Peyer's patch (tissue), 4 donors: ENCODE results near the gene ORM1. TPM values are rescaled to one million over a fixed set of nuclear protein-coding genes. Genes with fewer than 3 reads are reported as not detected.

Experiments
- DNase-seq, 3 donors: peaks; one replicate each; pipeline ENCODE4 v3.0.0-alpha.2; 2017 to 2019
- H3K27ac ChIP-seq, 4 donors: fragments of 200-600 bp; sonication (generic); one replicate each; pipeline ENCODE4 v1.5.1; 2016 to 2019
- H3K27me3 ChIP-seq, 2 donors: fragments of 200-600 bp; sonication (generic); one replicate each; pipeline ENCODE4 v1.5.1; 2019
- H3K36me3 ChIP-seq, 3 donors: fragments of 200-600 bp; sonication (generic); one replicate each; pipeline ENCODE4 v1.5.1; 2016 to 2019
- H3K4me1 ChIP-seq, 4 donors: fragments of 200-600 bp; sonication (generic); one replicate each; pipeline ENCODE4 v1.5.1; 2016 to 2019
- H3K4me3 ChIP-seq, 4 donors: fragments of 200-600 bp; sonication (generic); 1 replicate in 3 of 4; 2 replicates in 1 of 4; pipeline ENCODE4 v1.5.1; 2016 to 2019; ENCODE audit warnings: mild to moderate bottlenecking in 1 of 4
- H3K9me3 ChIP-seq, 4 donors: fragments of 200-600 bp; sonication (generic); one replicate each; pipeline ENCODE4 v1.5.1; 2016 to 2019; ENCODE audit warnings: mild to moderate bottlenecking in 1 of 4
- CTCF ChIP-seq, 6 experiments: fragments of 450-650 bp in 4 of 6; fragments of 200-600 bp in 2 of 6; sonication (generic) in 1 of 6; IDR thresholded peaks; one replicate each; pipeline ENCODE4 v1.5.1; 2017 to 2019; ENCODE audit warnings: antibody characterized with exemption in 6 of 6, mild to moderate bottlenecking in 3 of 6, moderate library complexity in 1 of 6
- POLR2A ChIP-seq, 2 donors: fragments of 450-650 bp; IDR thresholded peaks; one replicate each; pipeline ENCODE4 v1.5.1; 2017; ENCODE audit warnings: antibody characterized with exemption in 2 of 2, mild to moderate bottlenecking in 2 of 2, moderate library complexity in 2 of 2
- total RNA-seq, 4 donors: library from RNA; depleted of rRNA; stranded (reverse); fragments of >200 nt; gene quantifications; one replicate each; pipeline ENCODE4 v1.1.0, GENCODE V29; 2016

Gene ORM1
- total RNA-seq, 4 donors from 2014 or later = not detected

DNA sequence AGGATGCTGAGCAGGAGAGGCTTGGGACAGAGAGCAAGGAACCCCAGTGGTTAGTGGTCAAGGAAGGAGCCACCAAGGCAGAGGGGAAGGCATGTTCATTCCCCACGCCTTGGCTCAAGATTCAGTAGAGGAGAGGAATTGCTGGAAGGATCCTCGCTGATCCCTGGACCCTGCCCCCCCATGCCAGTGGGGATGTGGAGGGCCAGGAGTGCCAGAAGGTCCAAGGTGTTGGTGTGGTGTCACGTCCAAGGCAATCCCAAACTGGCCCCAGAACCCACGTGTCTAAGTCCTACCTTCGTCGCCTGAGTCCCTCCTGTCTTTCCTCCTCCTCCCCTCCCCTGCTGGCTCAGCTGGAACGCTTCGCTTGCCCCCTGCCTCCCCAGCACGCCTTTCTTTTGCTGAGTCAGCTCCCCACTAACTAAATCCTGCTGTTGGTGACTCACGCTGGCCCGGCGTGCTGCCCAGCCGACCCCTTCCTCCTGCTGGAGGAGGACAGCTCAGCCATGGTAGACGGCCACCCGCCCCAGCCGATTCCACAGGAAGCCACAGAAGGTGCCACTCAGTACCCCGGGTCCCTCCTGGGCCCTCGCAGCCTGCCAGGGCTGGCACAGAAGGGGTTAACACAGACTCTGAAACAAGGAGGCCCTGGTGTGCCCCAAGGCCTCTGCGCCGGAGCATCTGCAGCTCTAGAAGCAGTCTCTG lies 37.6 kb upstream of the ORM1 start:
- no peak overlapping the region for H3K27ac ChIP-seq

DNA sequence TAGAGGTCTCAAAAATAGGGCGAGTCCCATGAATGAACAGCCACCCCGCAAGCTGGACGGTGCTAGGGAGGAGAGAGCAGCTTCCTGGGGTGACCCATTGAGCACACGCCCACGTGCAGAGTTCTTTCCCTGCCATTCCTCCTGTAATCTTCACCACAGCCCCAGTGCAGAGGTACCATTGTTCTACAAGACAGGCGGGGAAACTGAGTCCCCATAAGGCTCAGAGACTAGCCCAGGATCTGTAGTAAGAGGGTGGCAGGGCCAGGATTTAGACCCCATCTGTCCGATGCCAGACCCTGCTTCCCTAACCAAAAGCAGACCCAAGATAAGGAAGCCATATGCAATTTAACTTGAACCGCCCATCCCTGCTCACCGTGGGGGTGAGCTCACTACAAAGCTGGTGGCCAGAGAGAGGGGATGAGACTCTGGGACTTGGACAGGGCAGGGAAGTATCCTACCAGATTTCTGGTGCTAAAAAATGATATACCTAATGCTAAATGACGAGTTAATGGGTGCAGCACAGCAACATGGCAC lies 36.7 kb upstream of the ORM1 start:
- TF ChIP-seq CTCF (IDR thresholded peaks at IDR 0.05) (no peak), POLR2A (IDR thresholded peaks at IDR 0.05) (no peak)
- Histone ChIP-seq H3K4me1 (no peaks in the 10 kb centered on the region), H3K36me3 (no peaks in the 10 kb centered on the region), H3K27ac (no peak overlapping the region), H3K27me3 (no peaks in the 10 kb centered on the region), H3K9me3 (no peaks in the 10 kb centered on the region), H3K4me3 (no peak overlapping the region)
- peak in 1 of 3 donors; percentile 16 for DNase-seq

More for the DNA sequence above, 37.6 kb upstream of the ORM1 start:
- Histone ChIP-seq H3K4me1 (no peaks in the 10 kb centered on the region), H3K9me3 (no peaks in the 10 kb centered on the region), H3K27me3 (no peaks in the 10 kb centered on the region), H3K4me3 (no peak overlapping the region), H3K36me3 (no peaks in the 10 kb centered on the region)
- peak in 1 of 3 donors; percentile 37 for DNase-seq
- TF ChIP-seq CTCF (IDR thresholded peaks at IDR 0.05) (no peak), POLR2A (IDR thresholded peaks at IDR 0.05) (no peak)

DNA sequence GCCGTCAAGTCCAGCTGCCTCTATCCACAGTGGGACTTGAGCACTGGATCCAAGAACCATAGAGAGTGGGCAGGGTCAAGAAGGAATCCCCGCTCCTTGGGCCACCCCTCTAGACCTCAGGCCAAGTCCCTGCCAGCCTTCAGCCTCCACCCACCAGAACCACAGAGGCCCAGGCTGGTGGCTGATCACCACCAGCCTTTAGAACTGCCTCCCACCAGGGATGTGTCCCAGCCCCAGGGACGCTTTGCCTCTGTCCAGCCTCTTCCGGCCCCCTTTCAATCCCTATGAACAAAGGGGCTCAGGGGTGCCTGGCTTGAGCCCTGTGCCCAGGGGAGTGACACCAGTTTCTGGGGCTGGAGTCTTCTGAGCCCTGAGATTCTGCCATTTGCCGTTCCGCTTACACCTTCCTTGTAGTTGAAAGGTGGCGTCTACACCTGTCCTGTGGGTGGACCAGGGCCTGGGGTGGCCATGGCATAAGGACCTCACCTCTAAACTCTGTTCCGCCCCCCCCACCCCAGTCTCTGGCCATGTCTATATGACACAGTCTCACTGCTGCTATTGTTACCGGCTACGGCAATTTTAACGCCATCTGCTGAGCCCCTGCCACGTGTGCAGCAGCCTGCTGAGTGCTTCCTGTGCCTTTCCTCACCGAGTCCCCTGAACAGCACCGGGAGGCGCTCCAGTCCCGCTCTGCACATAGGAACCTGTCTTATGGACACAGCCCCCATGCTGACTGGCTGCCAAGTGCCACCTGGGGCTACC lies 35.7 kb upstream of the ORM1 start:
- DNase-seq = peak in 2 of 3 donors; percentile 28 to 33
- Histone ChIP-seq H3K27me3 (no peaks in the 10 kb centered on the region), H3K4me1 (no peaks in the 10 kb centered on the region), H3K36me3 (no peaks in the 10 kb centered on the region), H3K27ac (no peak overlapping the region), H3K4me3 (no peak overlapping the region), H3K9me3 (no peaks in the 10 kb centered on the region)
- TF ChIP-seq POLR2A (IDR thresholded peaks at IDR 0.05) (no peak), CTCF (IDR thresholded peaks at IDR 0.05) (no peak)

DNA sequence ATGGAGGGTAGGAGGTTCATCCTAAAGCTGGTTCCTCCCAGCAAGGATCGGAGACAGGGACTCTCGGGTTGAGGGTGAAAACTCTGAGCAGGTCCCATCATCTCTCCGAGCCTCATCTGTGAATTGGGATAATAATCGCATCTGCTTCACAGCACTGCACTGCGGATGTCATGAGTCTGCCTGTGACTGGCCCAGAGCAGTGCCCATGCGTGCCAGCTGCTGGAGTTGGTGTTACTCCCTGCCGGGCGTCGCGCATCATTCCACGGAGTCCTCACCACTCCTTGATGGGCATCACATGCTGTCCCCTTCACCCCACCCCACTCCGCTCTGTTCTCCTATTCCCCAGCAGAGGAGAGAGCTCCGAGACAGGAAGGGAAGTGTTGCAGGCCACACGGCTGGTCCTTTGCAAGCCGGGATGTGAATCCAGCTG lies 35.1 kb upstream of the ORM1 start:
- no peaks in the 10 kb centered on the region for H3K36me3 ChIP-seq
- H3K27me3 ChIP-seq = no peaks in the 10 kb centered on the region
- TF ChIP-seq CTCF (IDR thresholded peaks at IDR 0.05) (no peak), POLR2A (IDR thresholded peaks at IDR 0.05) (no peak)
- no peaks in the 10 kb centered on the region for H3K9me3 ChIP-seq
- H3K4me1 ChIP-seq = no peaks in the 10 kb centered on the region
- H3K27ac ChIP-seq = no peak overlapping the region
- no peak overlapping the region for H3K4me3 ChIP-seq
- peak in 2 of 3 donors; percentile 38 to 45 for DNase-seq

DNA sequence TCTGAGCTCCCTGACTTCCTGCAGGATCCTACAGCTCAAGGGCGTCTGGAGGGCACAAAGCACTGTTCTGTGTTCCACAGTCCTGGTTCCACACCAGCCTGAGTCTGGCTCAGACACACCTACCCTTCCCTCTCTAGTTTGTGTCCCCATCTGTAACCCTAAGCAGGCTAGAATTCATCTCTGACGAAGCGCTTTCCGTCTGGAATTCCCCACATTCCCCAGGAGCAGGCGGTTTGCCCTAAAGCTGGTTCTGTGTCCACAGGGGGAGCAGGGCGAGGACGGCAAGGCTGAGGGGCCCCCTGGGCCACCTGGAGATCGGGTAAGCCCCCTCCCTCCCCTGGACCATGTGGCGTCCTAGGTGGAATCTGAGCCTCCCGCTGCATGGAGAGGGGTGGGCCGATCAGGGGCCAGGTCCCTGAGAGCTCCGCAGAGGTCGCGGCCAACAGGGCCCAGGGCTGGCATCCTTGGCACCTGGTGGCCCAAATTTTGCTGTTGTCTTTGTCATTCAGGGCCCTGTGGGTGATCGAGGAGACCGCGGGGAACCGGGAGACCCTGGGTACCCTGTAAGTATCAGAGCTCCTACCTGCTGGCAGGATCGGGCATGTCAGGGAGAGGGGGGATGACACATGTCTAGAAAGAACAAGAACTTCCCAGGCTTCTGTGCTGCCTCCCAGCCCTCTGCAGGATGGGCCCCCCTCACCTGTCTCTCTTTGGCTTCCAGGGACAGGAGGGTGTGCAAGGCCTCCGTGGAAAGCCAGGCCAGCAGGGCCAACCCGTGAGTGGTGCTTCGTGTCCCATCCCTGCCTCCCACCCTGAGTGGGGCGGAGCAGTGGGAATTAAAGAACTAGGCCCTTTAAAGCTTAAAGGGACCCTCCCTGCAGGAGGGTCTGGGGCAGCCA lies 34.5 kb upstream of the ORM1 start:
- no peaks in the 10 kb centered on the region for H3K36me3 ChIP-seq

More for the DNA sequence above, 34.5 kb upstream of the ORM1 start:
- no peaks in the 10 kb centered on the region for H3K9me3 ChIP-seq
- TF ChIP-seq CTCF (IDR thresholded peaks at IDR 0.05) = no peak
- TF ChIP-seq POLR2A (IDR thresholded peaks at IDR 0.05) = no peak
- DNase-seq = peak in 2 of 3 donors; percentile 43 to 45
- H3K4me3 ChIP-seq = no peak overlapping the region
- no peaks in the 10 kb centered on the region for H3K27me3 ChIP-seq
- no peaks in the 10 kb centered on the region for H3K4me1 ChIP-seq
- H3K27ac ChIP-seq = no peak overlapping the region
